H1 (cell line): ENCODE results near the gene KSR2. TPM values are rescaled to one million over a fixed set of nuclear protein-coding genes. Genes with fewer than 3 reads are reported as not detected.

ENCODE experiments used
- GABPA ChIP-seq: IDR thresholded peaks from 2 replicates; pipeline ENCODE4 v1.6.1; 2011; ENCODE audit warnings: mild to moderate bottlenecking, low read length, moderate library complexity, borderline replicate concordance; ENCODE audit not compliant: insufficient read depth
- KDM1A ChIP-seq: fragments of 200-600, 300-600 bp; sonication (generic); IDR thresholded peaks from 2 replicates; pipeline ENCODE4 v1.7.1; 2016; ENCODE audit warnings: mild to moderate bottlenecking, low read length, borderline replicate concordance
- USF2 ChIP-seq: IDR thresholded peaks from 2 replicates; pipeline ENCODE4 v1.6.1; 2011; ENCODE audit warnings: low read length, improper control_type of control experiment
- polyA plus RNA-seq, 7 experiments: library from polyadenylated mRNA; depleted of rRNA in 3 of 7; stranded (reverse) in 5 of 7; unstranded in 2 of 7; fragments of >200 nt in 5 of 7; fragments of 200-250 nt in 2 of 7; gene quantifications; 1 replicate in 5 of 7; 2 replicates in 1 of 7; 4 replicates in 1 of 7; pipeline versions ENCODE4 v1.2.1 to v1.2.3, GENCODE V29; 2011 to 2013; ENCODE audit warnings: missing spikeins in 2 of 7, mixed read lengths in 2 of 7
- total RNA-seq: library from RNA; stranded (reverse); fragmentation: NEBNext Ultra II Directional; extraction: Animal tissue kit (Norgen Biotek cat#: 25700); gene quantifications from 2 replicates; pipeline ENCODE4 v1.2.1, GENCODE V29; 2021

KSR2 gene
- total and polyA plus RNA-seq, 2 of the 8 experiments (the other 6 are each of a cell fraction or from before 2014, with no cell fraction given) = 0.74 to 2.2 TPM

GRCh38 chr12:117762143-117762542, 206.6 kb downstream of the KSR2 start (continued):
- TF ChIP-seq GABPA (no peak), USF2 (no peak), KDM1A (no peak)
